ENCODE results near the gene GPR180. TPM values are rescaled to one million over a fixed set of nuclear protein-coding genes. Genes with fewer than 3 reads are reported as not detected.

Gene GPR180
- total RNA-seq, 1 experiment from 2014 or later, result 4.0 TPM

DNA sequence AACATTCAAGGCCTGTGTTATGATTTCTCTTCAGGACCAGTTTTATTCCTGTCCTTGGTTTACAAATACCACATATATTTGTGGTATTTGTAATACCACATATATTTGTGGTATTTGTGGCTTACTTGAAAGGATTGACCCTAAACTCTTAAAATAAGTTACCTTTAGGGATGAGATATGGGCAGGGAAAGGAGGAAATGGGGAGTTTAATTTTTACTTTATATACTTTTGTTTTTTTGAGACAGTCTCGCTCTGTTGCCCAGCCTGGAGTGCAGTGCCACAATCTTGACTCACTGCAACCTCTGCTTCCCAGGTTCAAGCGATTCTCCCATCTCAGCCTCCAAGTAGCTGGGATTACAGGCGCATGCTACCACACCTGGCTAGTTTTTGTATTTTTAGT is 3.4 kb upstream of the GPR180 start:
- Histone ChIP-seq H3K27ac (no peak overlapping the region), H3K4me1 (replicated peaks; ENCODE audit: insufficient read depth) (peaks cover 32% of the 10 kb centered on the region), H3F3A (ENCODE audit: insufficient read depth, low read depth) (peaks cover 12% of the 10 kb centered on the region), H2AFZ (no peak overlapping the region), H3K27me3 (ENCODE audit: insufficient read depth, low read depth) (no peaks in the 10 kb centered on the region), H3K4me2 (no peak overlapping the region), H3K9me2 (ENCODE audit: insufficient read depth) (no peaks in the 10 kb centered on the region), H3K9me3 (ENCODE audit: insufficient read depth, low read depth) (no peaks in the 10 kb centered on the region), H3K79me2 (ENCODE audit: low read depth) (peaks cover 36% of the 10 kb centered on the region), H4K20me1 (ENCODE audit: insufficient read depth) (no peaks in the 10 kb centered on the region), H3K36me3 (ENCODE audit: low read depth) (peaks cover 1% of the 10 kb centered on the region; the same call in 1 of the 2 replicates), H3K4me3 (no peak overlapping the region)
- intact Hi-C loops (cut with micrococcal nuclease; ENCODE audit: unreplicated experiment), result no loop called here
- ChIA-PET CTCF (no interaction called here), POLR2A (ENCODE audit: unreplicated experiment) (no interaction called here)
- no peak for DNase-seq
- no TSS peak for BruUV-seq (replicated peaks)
- TF ChIP-seq, protein P1, sequence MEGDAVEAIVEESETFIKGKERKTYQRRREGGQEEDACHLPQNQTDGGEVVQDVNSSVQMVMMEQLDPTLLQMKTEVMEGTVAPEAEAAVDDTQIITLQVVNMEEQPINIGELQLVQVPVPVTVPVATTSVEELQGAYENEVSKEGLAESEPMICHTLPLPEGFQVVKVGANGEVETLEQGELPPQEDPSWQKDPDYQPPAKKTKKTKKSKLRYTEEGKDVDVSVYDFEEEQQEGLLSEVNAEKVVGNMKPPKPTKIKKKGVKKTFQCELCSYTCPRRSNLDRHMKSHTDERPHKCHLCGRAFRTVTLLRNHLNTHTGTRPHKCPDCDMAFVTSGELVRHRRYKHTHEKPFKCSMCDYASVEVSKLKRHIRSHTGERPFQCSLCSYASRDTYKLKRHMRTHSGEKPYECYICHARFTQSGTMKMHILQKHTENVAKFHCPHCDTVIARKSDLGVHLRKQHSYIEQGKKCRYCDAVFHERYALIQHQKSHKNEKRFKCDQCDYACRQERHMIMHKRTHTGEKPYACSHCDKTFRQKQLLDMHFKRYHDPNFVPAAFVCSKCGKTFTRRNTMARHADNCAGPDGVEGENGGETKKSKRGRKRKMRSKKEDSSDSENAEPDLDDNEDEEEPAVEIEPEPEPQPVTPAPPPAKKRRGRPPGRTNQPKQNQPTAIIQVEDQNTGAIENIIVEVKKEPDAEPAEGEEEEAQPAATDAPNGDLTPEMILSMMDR (conservative IDR thresholded peaks at IDR 0.05), result no peak
- no peak for TF ChIP-seq EZH2 (IDR thresholded peaks at IDR 0.05; ENCODE audit: low read depth)

DNA sequence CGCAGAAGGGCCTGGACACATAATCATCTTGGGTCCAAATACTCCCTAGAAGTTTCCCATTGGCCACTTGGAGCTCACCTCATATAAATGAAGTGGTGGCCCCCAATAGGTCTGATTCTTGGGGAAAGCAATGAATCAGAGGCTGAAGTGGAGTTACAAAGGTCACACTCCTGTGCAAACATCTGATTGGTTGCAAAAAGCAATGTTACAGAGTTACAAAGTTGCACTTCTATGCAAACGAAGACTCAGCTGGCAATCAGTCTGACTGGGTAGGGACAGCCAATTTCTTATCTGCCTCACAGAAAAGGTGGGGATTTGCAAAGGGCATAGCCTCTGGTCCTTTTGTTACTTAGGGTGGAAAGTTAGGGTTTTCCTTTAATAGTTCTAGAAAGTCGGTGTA is 1.8 kb upstream of the GPR180 start:
- Histone ChIP-seq H3K4me3 (no peak overlapping the region), H3F3A (ENCODE audit: insufficient read depth, low read depth) (peaks cover 12% of the 10 kb centered on the region), H3K27me3 (ENCODE audit: insufficient read depth, low read depth) (no peaks in the 10 kb centered on the region), H4K20me1 (ENCODE audit: insufficient read depth) (no peaks in the 10 kb centered on the region), H3K9me2 (ENCODE audit: insufficient read depth) (no peaks in the 10 kb centered on the region), H3K4me1 (replicated peaks; ENCODE audit: insufficient read depth) (peaks cover 17% of the 10 kb centered on the region), H3K36me3 (ENCODE audit: low read depth) (no peaks in the 10 kb centered on the region), H3K27ac (no peak overlapping the region), H3K79me2 (ENCODE audit: low read depth) (peaks cover 25% of the 10 kb centered on the region), H2AFZ (no peak overlapping the region), H3K9me3 (ENCODE audit: insufficient read depth, low read depth) (no peaks in the 10 kb centered on the region), H3K4me2 (no peak overlapping the region)
- TF ChIP-seq, protein P1 (conservative IDR thresholded peaks at IDR 0.05), result no peak
- no peak for TF ChIP-seq EZH2 (IDR thresholded peaks at IDR 0.05; ENCODE audit: low read depth)
- no peak for DNase-seq
- CTCF ChIA-PET, result no interaction called here
- POLR2A ChIA-PET (ENCODE audit: unreplicated experiment), result no interaction called here
- no TSS peak for BruUV-seq (replicated peaks)
- intact Hi-C loops (cut with micrococcal nuclease; ENCODE audit: unreplicated experiment), result no loop called here

- H3K9me3 ChIP-seq (ENCODE audit: insufficient read depth, low read depth), result no peaks in the 10 kb centered on the region
- H3K79me2 ChIP-seq (ENCODE audit: low read depth), result peaks cover 14% of the 10 kb centered on the region
- H2AFZ ChIP-seq, result peak overlapping the region; percentile 97
- no peaks in the 10 kb centered on the region for H3K9me2 ChIP-seq (ENCODE audit: insufficient read depth)
- BruUV-seq (replicated peaks), result no TSS peak
- peaks cover 10% of the 10 kb centered on the region for H3F3A ChIP-seq (ENCODE audit: insufficient read depth, low read depth)
- no peaks in the 10 kb centered on the region for H4K20me1 ChIP-seq (ENCODE audit: insufficient read depth)
- intact Hi-C loops (cut with micrococcal nuclease; ENCODE audit: unreplicated experiment), result no loop called here
- peaks cover 4% of the 10 kb centered on the region; the same call in 1 of the 2 replicates for H3K36me3 ChIP-seq (ENCODE audit: low read depth)
- no peak for DNase-seq
- ChIA-PET CTCF (interaction anchor here (0.5 to 0.7 kb wide), 3 partner anchors 16 to 453 kb away, joined by 4 to 7 read pairs (median 5); no protein-coding TSS in a partner anchor), POLR2A (ENCODE audit: unreplicated experiment) (no interaction called here)
- peak overlapping the region; percentile 94 for H3K4me2 ChIP-seq
- no peak for TF ChIP-seq EZH2 (IDR thresholded peaks at IDR 0.05; ENCODE audit: low read depth)
- TF ChIP-seq, protein P1 (conservative IDR thresholded peaks at IDR 0.05), result no peak
- no peak overlapping the region for H3K27ac ChIP-seq
- no peaks in the 10 kb centered on the region for H3K27me3 ChIP-seq (ENCODE audit: insufficient read depth, low read depth)
- H3K4me1 ChIP-seq (replicated peaks; ENCODE audit: insufficient read depth), result peaks cover 11% of the 10 kb centered on the region
- H3K4me3 ChIP-seq, result peak overlapping the region; percentile 96
Measured at GRCh38 chr13:94602467-94602866, 810 bp downstream of the GPR180 start.

Measured in PC-9 (cell line).